A549 (cell line): ENCODE data around the gene SPIB. TPM values are rescaled to one million over a fixed set of nuclear protein-coding genes. Genes with fewer than 3 reads are reported as not detected.

Experiments
- ATAC-seq, 2 experiments: fragments of 200-7000 bp in 1 of 2; fragments of >200 bp in 1 of 2; cut with Nextera tagmentation in 1 of 2; cut with Tn5 transposase in 1 of 2; 3 replicates each; pipeline versions ENCODE4 v1.8.0 to v1.9.1; 2018 to 2020; ENCODE audit warnings: mild to moderate bottlenecking in 1 of 2, moderate library complexity in 1 of 2
- CTCF ChIA-PET: fragments of 300-600 bp; sonication (Branson Sonifier 250); formaldehyde crosslinking; extraction: SDS; loops from one replicate; lab custom pipeline; 2021; ENCODE audit warnings: antibody characterized with exemption, inconsistent platforms; lab: Yijun Ruan, JAX
- POLR2A ChIA-PET: fragments of 350-600 bp; formaldehyde crosslinking; extraction: SDS; loops from one replicate; lab custom pipeline; 2021; ENCODE audit warnings: antibody characterized with exemption, inconsistent platforms; lab: Yijun Ruan, JAX
- DNase-seq, 2 experiments: peaks; one replicate each; pipeline versions ENCODE4 v3.0.0 to v3.0.0-alpha.2; 2011 to 2016; ENCODE audit warnings: low read depth in 1 of 2, low spot score in 1 of 2
- FAIRE-seq: peaks from 2 replicates; lab custom pipeline; 2011; peaks lifted over from hg19 to GRCh38; lab: Jason Lieb, UNC
- H3K27ac ChIP-seq, 2 experiments: fragments of >200 bp; sonication (Bioruptor Twin); formaldehyde crosslinking; 3 replicates each; pipeline ENCODE4 v1.5.1; 2016 to 2017
- H3K4me1 ChIP-seq: fragments of >200 bp; sonication (Bioruptor Twin); formaldehyde crosslinking; 3 replicates; pipeline ENCODE4 v1.6.1; 2016
- H3K4me2 ChIP-seq: fragments of >200 bp; sonication (Bioruptor Twin); formaldehyde crosslinking; 3 replicates; pipeline ENCODE4 v1.6.1; 2016
- H3K4me3 ChIP-seq: fragments of >200 bp; sonication (Bioruptor Twin); formaldehyde crosslinking; 3 replicates; pipeline ENCODE4 v1.5.1; 2016
- H3K9me3 ChIP-seq: fragments of >200 bp; sonication (Bioruptor Twin); formaldehyde crosslinking; 3 replicates; pipeline ENCODE4 v1.6.1; 2016
- CBX2 ChIP-seq: fragments of 200-600 bp; sonication (generic); IDR thresholded peaks from 2 replicates; pipeline ENCODE4 v1.6.1; 2016; ENCODE audit warnings: low read depth, mild to moderate bottlenecking, borderline replicate concordance
- CBX8 ChIP-seq: fragments of 200-600 bp; sonication (generic); IDR thresholded peaks from 2 replicates; pipeline ENCODE4 v1.6.1; 2016
- ELK1 ChIP-seq: fragments of 150-350 bp; IDR thresholded peaks from 2 replicates; pipeline ENCODE4 v1.6.1; 2014; ENCODE audit warnings: low read depth, mild to moderate bottlenecking, low read length
- FOSB ChIP-seq: fragments of 250-450 bp; sonication (Bioruptor Pico); IDR thresholded peaks from 2 replicates; pipeline ENCODE4 v1.5.0; 2020; ENCODE audit warnings: mild to moderate bottlenecking, moderate library complexity
- FOSL2 ChIP-seq, 2 experiments: fragments of 450-650 bp in 1 of 2; fragments of >200 bp in 1 of 2; sonication (Bioruptor Twin) in 1 of 2; formaldehyde crosslinking; IDR thresholded peaks; 2 replicates each; pipeline versions ENCODE4 v1.5.0 to v1.6.1; 2016 to 2020; ENCODE audit warnings: mild to moderate bottlenecking in 1 of 2, moderate library complexity in 1 of 2
- HDAC2 ChIP-seq: fragments of 200-600 bp; sonication (generic); IDR thresholded peaks from 2 replicates; pipeline ENCODE4 v1.6.1; 2016
- HOXB5 ChIP-seq: fragments of 250-450 bp; sonication (Bioruptor Pico); IDR thresholded peaks from 2 replicates; pipeline ENCODE4 v1.5.0; 2020; ENCODE audit warnings: mild to moderate bottlenecking, moderate library complexity
- JUN ChIP-seq, 2 experiments: fragments of >200 bp; sonication (Bioruptor Twin); formaldehyde crosslinking; IDR thresholded peaks; 2 replicates in 1 of 2; 3 replicates in 1 of 2; pipeline ENCODE4 v1.6.1; 2016 to 2017
- KDM1A ChIP-seq: fragments of 200-600 bp; sonication (generic); IDR thresholded peaks from 2 replicates; pipeline ENCODE4 v1.6.1; 2016; ENCODE audit warnings: low read depth, mild to moderate bottlenecking
- KDM5A ChIP-seq: fragments of 200-600 bp; sonication (generic); IDR thresholded peaks from 2 replicates; pipeline ENCODE4 v1.6.1; 2016; ENCODE audit warnings: antibody characterized with exemption, mild to moderate bottlenecking
- MAZ ChIP-seq: fragments of 150-350 bp; IDR thresholded peaks from 2 replicates; pipeline ENCODE4 v1.6.1; 2014; ENCODE audit warnings: antibody characterized with exemption, low read depth, low read length, borderline replicate concordance
- MYC ChIP-seq: IDR thresholded peaks from 2 replicates; pipeline ENCODE4 v1.6.1; 2012; ENCODE audit warnings: mild to moderate bottlenecking, inconsistent platforms, low read length, improper control_type of control experiment, borderline replicate concordance
- NFE2L2 ChIP-seq: fragments of 150-350 bp; conservative IDR thresholded peaks from 2 replicates; pipeline ENCODE4 v1.6.1; 2014; ENCODE audit warnings: low read length
- NR3C1 ChIP-seq: fragments of >200 bp; sonication (Bioruptor Twin); formaldehyde crosslinking; IDR thresholded peaks from 3 replicates; pipeline ENCODE4 v1.6.1; 2017
- PHF8 ChIP-seq: fragments of 200-600 bp; sonication (generic); IDR thresholded peaks from 2 replicates; pipeline ENCODE4 v1.6.1; 2016; ENCODE audit warnings: low read depth, mild to moderate bottlenecking, antibody characterized with exemption, moderate library complexity, borderline replicate concordance
- RAD21 ChIP-seq, 2 experiments: fragments of >200 bp in 1 of 2; sonication (Bioruptor Twin) in 1 of 2; formaldehyde crosslinking in 1 of 2; IDR thresholded peaks in 1 of 2; conservative IDR thresholded peaks in 1 of 2; 2 replicates in 1 of 2; 3 replicates in 1 of 2; pipeline ENCODE4 v1.6.1; 2012 to 2018; ENCODE audit warnings: inconsistent platforms in 1 of 2
- RFX5 ChIP-seq: fragments of 450-650 bp; IDR thresholded peaks from 2 replicates; pipeline ENCODE4 v1.7.1; 2014; ENCODE audit warnings: antibody characterized with exemption, mild to moderate bottlenecking, moderate library complexity
- TP53 ChIP-seq: fragments of 250-450 bp; sonication (Bioruptor Pico); IDR thresholded peaks from 2 replicates; pipeline ENCODE4 v1.5.0; 2021; ENCODE audit warnings: mild to moderate bottlenecking, moderate library complexity
- ZSCAN20 ChIP-seq: fragments of 250-450 bp; sonication (Bioruptor Pico); IDR thresholded peaks from 2 replicates; pipeline ENCODE4 v1.8.0; 2022; ENCODE audit warnings: mild to moderate bottlenecking, moderate library complexity
- WGBS: methylation state at CpG from one replicate; pipeline ENCODE4 v1.1.6; 2017; ENCODE audit errors: missing lambda C conversion rate; 5-methylcytosine and 5-hydroxymethylcytosine counted together
- polyA plus RNA-seq, 4 experiments: library from polyadenylated mRNA; depleted of rRNA in 3 of 4; stranded (reverse); fragments of >200 nt; fragmentation: RNase III in 1 of 4; extraction: RNeasy Plus Mini Kit Qiagen cat#74134 plus additional on column Dnase treatment in 1 of 4; gene quantifications; 2 replicates in 3 of 4; 3 replicates in 1 of 4; pipeline ENCODE4 v1.2.3, GENCODE V29; 2011 to 2017
- TF ChIP-seq, protein P1 (sequence below): fragments of 250-450 bp; sonication (Bioruptor Pico); IDR thresholded peaks from 2 replicates; pipeline ENCODE4 v1.5.0; 2021; ENCODE audit warnings: mild to moderate bottlenecking, moderate library complexity, borderline replicate concordance
- TF ChIP-seq, protein P2 (sequence below): fragments of 200-600 bp; sonication (generic); IDR thresholded peaks from 2 replicates; pipeline ENCODE4 v1.6.1; 2016; ENCODE audit warnings: antibody characterized with exemption, mild to moderate bottlenecking, moderate library complexity
- TF ChIP-seq, protein P3 (sequence below): fragments of >200 bp; sonication (Bioruptor Twin); formaldehyde crosslinking; IDR thresholded peaks from 2 replicates; pipeline ENCODE4 v1.6.1; 2016

Gene SPIB
- polyA plus RNA-seq, 2 of the 4 experiments (the other 2 are of a cell fraction), result 0.03 TPM; not detected in 1

DNA sequence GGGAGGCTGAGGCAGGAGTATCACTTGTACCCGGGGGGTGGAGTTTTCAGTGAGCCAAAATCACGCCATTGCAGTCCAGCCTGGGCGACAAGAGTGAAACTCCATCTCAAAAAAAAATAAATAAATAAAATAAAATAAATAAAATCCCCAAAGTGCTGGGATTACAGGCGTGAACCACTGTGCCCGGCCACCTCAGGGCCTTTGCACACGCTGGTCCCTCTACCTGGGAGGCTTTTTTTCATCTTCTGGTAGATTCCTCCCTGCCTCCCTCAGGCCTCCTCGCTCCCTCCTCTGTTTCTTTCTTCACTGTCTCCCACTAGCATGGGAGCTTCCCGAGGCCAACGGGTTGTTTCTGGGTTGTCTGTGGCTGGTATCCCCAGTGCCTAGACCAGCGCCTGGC is 29.0 kb downstream of the SPIB start:
- CTCF ChIA-PET, result interaction anchor here (0.5 to 3.7 kb wide), 3 partner anchors 14 to 266 kb away, joined by 3 to 25 read pairs (median 4); no protein-coding TSS in a partner anchor
- no peak for ATAC-seq
- WGBS, result 73% methylated on average over 10 of the region's 10 CpGs
- DNase-seq, result no peak
- no peak overlapping the region for H3K27ac ChIP-seq
- POLR2A ChIA-PET, result no interaction called here
- no peak overlapping the region for H3K4me2 ChIP-seq
- no peak overlapping the region for H3K4me3 ChIP-seq
- no peak for FAIRE-seq
- no peaks in the 10 kb centered on the region for H3K9me3 ChIP-seq
- no peaks in the 10 kb centered on the region for H3K4me1 ChIP-seq
- TF ChIP-seq HDAC2 (no peak), MAZ (no peak), RAD21 (conservative IDR thresholded peaks at IDR 0.05 in 1 of 2, IDR thresholded peaks at IDR 0.05 in 1 of 2) (no peak), TP53 (CRISPR knock-in tag) (no peak), KDM5A (no peak), ZSCAN20 (CRISPR knock-in tag) (no peak), CBX8 (no peak), KDM1A (no peak), FOSL2 (IDR thresholded peaks at IDR 0.05) (no peak), FOSL2 (CRISPR knock-in tag; IDR thresholded peaks at IDR 0.05) (no peak), NFE2L2 (no peak), CBX2 (no peak), HOXB5 (no peak), NR3C1 (no peak), ELK1 (no peak), JUN (IDR thresholded peaks at IDR 0.05) (no peak), MYC (no peak)
- TF ChIP-seq, protein P1, sequence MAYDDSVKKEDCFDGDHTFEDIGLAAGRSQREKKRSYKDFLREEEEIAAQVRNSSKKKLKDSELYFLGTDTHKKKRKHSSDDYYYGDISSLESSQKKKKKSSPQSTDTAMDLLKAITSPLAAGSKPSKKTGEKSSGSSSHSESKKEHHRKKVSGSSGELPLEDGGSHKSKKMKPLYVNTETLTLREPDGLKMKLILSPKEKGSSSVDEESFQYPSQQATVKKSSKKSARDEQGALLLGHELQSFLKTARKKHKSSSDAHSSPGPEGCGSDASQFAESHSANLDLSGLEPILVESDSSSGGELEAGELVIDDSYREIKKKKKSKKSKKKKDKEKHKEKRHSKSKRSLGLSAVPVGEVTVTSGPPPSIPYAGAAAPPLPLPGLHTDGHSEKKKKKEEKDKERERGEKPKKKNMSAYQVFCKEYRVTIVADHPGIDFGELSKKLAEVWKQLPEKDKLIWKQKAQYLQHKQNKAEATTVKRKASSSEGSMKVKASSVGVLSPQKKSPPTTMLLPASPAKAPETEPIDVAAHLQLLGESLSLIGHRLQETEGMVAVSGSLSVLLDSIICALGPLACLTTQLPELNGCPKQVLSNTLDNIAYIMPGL (CRISPR knock-in tag), result no peak
- TF ChIP-seq, protein P2, sequence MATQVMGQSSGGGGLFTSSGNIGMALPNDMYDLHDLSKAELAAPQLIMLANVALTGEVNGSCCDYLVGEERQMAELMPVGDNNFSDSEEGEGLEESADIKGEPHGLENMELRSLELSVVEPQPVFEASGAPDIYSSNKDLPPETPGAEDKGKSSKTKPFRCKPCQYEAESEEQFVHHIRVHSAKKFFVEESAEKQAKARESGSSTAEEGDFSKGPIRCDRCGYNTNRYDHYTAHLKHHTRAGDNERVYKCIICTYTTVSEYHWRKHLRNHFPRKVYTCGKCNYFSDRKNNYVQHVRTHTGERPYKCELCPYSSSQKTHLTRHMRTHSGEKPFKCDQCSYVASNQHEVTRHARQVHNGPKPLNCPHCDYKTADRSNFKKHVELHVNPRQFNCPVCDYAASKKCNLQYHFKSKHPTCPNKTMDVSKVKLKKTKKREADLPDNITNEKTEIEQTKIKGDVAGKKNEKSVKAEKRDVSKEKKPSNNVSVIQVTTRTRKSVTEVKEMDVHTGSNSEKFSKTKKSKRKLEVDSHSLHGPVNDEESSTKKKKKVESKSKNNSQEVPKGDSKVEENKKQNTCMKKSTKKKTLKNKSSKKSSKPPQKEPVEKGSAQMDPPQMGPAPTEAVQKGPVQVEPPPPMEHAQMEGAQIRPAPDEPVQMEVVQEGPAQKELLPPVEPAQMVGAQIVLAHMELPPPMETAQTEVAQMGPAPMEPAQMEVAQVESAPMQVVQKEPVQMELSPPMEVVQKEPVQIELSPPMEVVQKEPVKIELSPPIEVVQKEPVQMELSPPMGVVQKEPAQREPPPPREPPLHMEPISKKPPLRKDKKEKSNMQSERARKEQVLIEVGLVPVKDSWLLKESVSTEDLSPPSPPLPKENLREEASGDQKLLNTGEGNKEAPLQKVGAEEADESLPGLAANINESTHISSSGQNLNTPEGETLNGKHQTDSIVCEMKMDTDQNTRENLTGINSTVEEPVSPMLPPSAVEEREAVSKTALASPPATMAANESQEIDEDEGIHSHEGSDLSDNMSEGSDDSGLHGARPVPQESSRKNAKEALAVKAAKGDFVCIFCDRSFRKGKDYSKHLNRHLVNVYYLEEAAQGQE, result no peak
- TF ChIP-seq, protein P3, sequence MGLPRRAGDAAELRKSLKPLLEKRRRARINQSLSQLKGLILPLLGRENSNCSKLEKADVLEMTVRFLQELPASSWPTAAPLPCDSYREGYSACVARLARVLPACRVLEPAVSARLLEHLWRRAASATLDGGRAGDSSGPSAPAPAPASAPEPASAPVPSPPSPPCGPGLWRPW, result no peak

GRCh38 chr19:50449236-50449899 is 30.6 kb downstream of the SPIB start:
- TF ChIP-seq FOSL2 (IDR thresholded peaks at IDR 0.05) (no peak), FOSL2 (CRISPR knock-in tag; IDR thresholded peaks at IDR 0.05) (no peak), KDM5A (no peak), PHF8 (no peak), ZSCAN20 (CRISPR knock-in tag) (no peak), RFX5 (no peak), FOSB (CRISPR knock-in tag) (no peak), CBX8 (no peak)
- TF ChIP-seq, protein P2, result no peak
- FAIRE-seq (no peak), ATAC-seq (peak; percentile 28 to 34; a peak in 2 of 6 replicates), DNase-seq (peak in 1 of 2 experiments; percentile 38)
- Histone ChIP-seq H3K4me1 (no peaks in the 10 kb centered on the region), H3K27ac (no peak overlapping the region), H3K9me3 (no peaks in the 10 kb centered on the region), H3K4me3 (no peak overlapping the region), H3K4me2 (no peak overlapping the region)
- ChIA-PET CTCF (interaction anchor here (0.9 to 3.7 kb wide), 5 partner anchors 12 to 92 kb away, joined by 3 to 25 read pairs (median 5); no protein-coding TSS in a partner anchor), POLR2A (no interaction called here)
- 43% methylated on average over 14 of the region's 14 CpGs for WGBS
